Activated naive CD4-positive, alpha-beta T cell treated with Interleukin-2 at 50 U/mL for 16 hours (primary cell): Measurements from ENCODE around the gene MAPK1IP1L.
"Not testable (repeated sequence)": the region's sequence is repeated elsewhere in the genome, so short reads cannot be mapped to it uniquely, and the experiment has no call there.

Source experiments
- DNase-seq: peaks from one replicate; pipeline ENCODE4 v3.0.0-alpha.2; 2020

Gene MAPK1IP1L

DNA sequence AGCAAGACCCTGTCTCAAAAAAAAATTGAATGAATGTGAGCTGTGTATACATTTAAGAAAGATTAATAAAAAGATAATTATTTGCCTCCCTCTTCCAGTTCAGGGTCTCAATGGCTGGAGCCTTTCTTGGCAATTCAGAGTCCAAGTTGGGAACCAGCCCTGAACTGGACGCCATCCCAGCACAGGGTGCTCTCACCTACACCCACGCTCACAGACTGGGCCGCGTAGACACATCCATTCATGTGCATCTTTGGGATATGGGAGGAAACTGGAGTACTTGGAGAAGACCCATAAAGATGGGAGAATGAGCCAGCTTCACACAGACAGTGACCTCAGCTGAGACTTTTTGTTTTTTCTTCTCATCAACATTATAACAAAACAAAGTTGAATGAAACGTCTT, 6.5 kb downstream of the MAPK1IP1L start:
- DNase-seq = no peak

- DNase-seq = no peak
Measured at GRCh38 chr14:55059333-55059732, 7.9 kb downstream of the MAPK1IP1L start.

DNA sequence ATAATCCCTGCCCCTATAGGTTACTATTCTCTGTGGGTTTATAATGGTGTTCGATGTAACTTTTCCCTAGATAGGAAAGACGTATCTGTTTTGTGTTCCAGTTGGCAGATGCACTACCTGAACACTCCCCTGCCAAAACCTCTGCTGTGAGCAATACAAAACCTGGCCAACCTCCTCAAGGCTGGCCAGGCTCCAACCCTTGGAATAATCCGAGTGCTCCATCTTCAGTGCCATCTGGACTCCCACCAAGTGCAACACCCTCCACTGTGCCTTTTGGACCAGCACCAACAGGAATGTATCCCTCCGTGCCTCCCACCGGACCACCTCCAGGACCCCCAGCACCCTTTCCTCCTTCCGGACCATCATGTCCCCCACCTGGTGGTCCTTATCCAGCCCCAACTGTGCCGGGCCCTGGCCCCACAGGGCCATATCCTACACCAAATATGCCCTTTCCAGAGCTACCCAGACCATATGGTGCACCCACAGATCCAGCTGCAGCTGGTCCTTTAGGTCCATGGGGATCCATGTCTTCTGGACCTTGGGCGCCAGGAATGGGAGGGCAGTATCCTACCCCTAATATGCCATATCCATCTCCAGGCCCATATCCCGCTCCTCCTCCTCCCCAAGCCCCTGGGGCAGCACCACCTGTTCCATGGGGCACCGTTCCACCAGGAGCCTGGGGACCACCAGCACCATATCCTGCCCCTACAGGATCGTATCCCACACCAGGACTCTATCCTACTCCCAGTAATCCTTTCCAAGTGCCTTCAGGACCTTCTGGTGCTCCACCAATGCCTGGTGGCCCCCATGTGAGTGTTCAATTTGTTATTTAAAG, 11.3 kb downstream of the MAPK1IP1L start:
- DNase-seq = no peak

DNA sequence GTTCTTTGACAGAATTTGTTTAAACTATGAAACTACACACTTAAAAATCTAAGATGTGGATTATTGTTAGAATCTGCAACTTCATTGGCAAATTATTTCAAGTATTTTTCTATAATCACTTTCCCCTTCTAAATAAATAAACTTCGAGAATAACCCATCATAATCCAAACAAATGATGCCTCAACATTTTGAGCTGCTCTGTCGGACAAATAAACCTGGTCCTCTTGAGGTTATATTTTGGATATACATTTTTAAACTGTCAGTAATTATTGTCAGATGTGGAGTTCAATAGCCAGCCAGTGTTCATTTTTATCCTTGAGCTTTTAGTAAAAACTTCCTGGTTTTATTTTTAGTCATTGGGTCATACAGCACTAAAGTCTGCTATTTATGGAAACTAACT, 13.4 kb downstream of the MAPK1IP1L start:
- DNase-seq = not testable (repeated sequence)

DNA sequence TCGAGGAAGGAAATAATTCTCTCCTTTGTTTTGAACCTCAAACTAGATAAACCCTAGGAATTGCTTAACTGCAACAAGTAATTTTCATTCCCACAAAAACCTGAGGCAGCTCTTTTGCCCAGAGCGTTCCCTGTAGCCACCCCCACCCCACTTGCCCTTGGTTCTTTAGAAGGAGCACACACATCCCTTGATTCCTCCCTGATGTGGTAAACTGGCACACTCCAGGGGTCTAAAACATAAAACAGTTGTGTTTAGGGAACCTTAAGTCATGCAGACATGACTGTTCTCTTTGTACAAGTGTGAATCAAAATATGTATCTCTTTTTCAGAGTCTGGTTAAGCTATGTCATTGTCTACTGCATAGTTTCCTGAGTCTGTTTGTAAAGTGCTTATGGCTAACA, 14.0 kb downstream of the MAPK1IP1L start:
- DNase-seq = no peak

DNA sequence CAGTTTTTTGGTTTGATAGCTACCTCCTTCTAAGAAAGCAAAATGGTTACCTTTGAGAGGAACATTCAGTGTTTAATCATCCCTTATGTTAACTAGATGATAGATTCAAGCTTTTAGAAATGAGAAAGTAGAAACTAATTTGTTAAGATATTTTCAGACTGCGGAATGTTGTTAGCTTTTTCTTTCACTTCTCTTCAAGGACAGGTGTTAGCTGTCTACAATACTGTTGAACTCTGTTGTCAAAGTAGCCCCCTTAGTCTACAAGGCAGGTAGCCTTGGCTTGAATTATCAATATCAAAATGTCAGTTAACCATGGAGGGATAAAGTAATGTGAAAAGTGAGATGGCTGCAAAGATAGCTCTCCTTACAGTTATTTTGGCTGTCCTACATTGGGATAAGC, 14.8 kb downstream of the MAPK1IP1L start:
- no peak for DNase-seq

DNA sequence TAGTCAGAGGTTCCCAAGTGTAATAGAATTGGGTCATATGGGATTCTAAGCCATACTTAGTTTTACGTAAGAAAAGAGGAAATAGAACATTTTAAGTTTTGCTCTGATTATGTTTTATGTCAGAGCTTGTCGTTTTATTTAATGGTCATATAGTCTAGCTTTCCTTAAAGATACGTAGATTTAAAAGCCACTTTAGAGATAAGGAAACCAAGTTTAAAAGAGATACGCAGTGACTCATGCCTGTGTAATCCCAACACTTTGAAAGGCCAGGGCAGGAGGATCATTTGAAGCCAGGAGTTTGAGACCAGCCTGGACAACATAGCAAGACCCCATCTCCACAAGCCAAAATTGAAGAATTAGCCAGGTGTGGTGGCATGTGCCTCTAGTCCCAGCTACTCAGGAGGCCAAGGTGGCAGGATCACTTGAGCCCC, 19.5 kb downstream of the MAPK1IP1L start:
- no peak for DNase-seq

- DNase-seq = peak; percentile 25
Measured at GRCh38 chr14:55071870-55072640, 20.6 kb downstream of the MAPK1IP1L start.

GRCh38 chr14:55073856-55074255, 22.4 kb downstream of the MAPK1IP1L start:
- DNase-seq = no peak

GRCh38 chr14:55074662-55075061, 23.2 kb downstream of the MAPK1IP1L start:
- DNase-seq = no peak

DNA sequence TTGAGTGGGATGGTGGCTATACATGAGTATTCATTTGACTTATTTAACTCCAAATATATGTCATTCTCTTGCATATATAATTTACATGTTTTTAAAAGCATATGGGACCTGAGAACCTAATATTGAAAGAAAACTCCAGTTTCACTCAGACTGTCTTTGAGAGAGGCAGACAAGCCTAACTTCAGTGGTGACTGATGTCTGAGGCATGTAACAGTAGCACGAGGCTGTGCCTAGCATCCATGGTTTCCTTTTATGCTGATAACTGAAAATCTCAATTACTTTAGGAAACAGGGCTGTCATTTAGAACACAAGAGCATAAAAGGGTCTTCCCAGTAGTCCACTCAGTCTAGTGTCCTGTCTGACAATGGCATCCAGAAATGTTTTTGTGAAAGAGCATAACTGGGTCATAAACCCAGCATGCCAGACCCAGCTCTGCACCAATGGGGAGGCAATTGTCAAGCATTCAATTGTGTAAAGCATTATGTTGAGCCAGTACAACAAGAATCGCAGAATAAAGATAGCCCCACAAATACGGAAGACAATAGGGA, 24.3 kb downstream of the MAPK1IP1L start:
- no peak for DNase-seq

- DNase-seq = peak; percentile 34
Measured at GRCh38 chr14:55077170-55078151, 26.0 kb downstream of the MAPK1IP1L start.

- DNase-seq = not testable (repeated sequence)
Measured at GRCh38 chr14:55079961-55080360, 28.5 kb downstream of the MAPK1IP1L start.

DNA sequence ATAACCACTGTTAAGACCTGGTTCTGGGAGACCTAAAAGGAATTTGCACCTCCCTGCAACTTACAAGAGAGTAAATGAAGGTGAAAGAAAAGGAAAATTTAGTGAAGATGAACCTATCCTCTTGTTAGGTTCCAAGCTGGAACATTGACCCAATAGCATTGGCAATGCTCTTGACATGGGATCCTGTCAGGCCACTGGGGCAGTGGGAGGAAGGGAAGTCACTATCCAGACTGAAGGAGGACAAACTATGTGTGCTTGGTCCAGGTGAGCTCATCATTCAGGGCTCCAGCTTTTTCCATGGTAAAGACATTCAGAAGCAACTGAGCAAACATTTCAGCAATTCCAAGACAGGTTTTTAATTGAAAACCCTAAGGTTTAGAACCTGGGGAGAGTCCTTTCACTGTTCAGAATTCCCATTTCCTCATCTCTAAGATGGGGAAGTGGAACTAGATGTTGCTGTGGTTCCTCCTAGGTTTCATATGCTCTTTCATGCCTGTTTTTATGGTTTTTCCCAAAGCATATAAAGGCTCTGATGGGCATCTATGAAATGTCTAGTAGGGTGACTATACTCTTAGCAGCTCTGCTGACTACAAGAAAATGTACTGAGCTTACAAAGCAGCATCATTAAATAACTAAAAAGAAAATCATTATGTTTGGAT, 33.1 kb downstream of the MAPK1IP1L start:
- no peak for DNase-seq

- no peak for DNase-seq
Measured at GRCh38 chr14:55085060-55085660, 33.7 kb downstream of the MAPK1IP1L start.

GRCh38 chr14:55086938-55087337, 35.5 kb downstream of the MAPK1IP1L start:
- no peak for DNase-seq

- no peak for DNase-seq
Measured at GRCh38 chr14:55088356-55088755, 36.9 kb downstream of the MAPK1IP1L start.

GRCh38 chr14:55092341-55092740, 40.9 kb downstream of the MAPK1IP1L start:
- DNase-seq = no peak

- no peak for DNase-seq
Measured at GRCh38 chr14:55094292-55095157, 43.1 kb downstream of the MAPK1IP1L start.

GRCh38 chr14:55097881-55098560, 46.6 kb downstream of the MAPK1IP1L start:
- DNase-seq = peak; percentile 69
